Osteoblast (primary cell): Measurements from ENCODE around the gene SHANK1. TPM values are rescaled to one million over a fixed set of nuclear protein-coding genes. Genes with fewer than 3 reads are reported as not detected.

Experiments
- DNase-seq: peaks from one replicate; pipeline ENCODE4 v3.0.0; 2011; ENCODE audit warnings: low spot score, mixed read lengths; ENCODE audit not compliant: insufficient read length; ENCODE audit errors: missing footprints
- H2AFZ ChIP-seq: 2 replicates; pipeline ENCODE4 v1.6.0; 2011; ENCODE audit warnings: mild to moderate bottlenecking, low read length
- H3K27ac ChIP-seq: 2 replicates; pipeline ENCODE4 v1.5.1; 2011; ENCODE audit warnings: mild to moderate bottlenecking, low read depth, low read length, moderate library complexity
- H3K27me3 ChIP-seq: 2 replicates; pipeline ENCODE4 v1.6.0; 2012; ENCODE audit warnings: mild to moderate bottlenecking, control low read depth, inconsistent platforms, low read length, moderate library complexity; ENCODE audit not compliant: insufficient read depth
- H3K36me3 ChIP-seq: 2 replicates; pipeline ENCODE4 v1.5.1; 2011; ENCODE audit warnings: mild to moderate bottlenecking, low read length, control low read depth, moderate library complexity; ENCODE audit not compliant: insufficient read depth
- H3K4me1 ChIP-seq: 2 replicates; pipeline ENCODE4 v1.5.1; 2011; ENCODE audit warnings: mild to moderate bottlenecking, low read length, control low read depth, moderate library complexity; ENCODE audit not compliant: insufficient read depth
- H3K4me2 ChIP-seq: 2 replicates; pipeline ENCODE4 v1.6.0; 2011; ENCODE audit warnings: mild to moderate bottlenecking, low read length; ENCODE audit not compliant: insufficient read depth
- H3K4me3 ChIP-seq: fragments of 200-600 bp; sonication (generic); 3 replicates; pipeline ENCODE4 v1.5.1; 2012; ENCODE audit warnings: mild to moderate bottlenecking, low read length, inconsistent platforms; ENCODE audit not compliant: insufficient read depth
- H3K79me2 ChIP-seq: 2 replicates; pipeline ENCODE4 v1.6.0; 2012; ENCODE audit warnings: mild to moderate bottlenecking, low read length, control low read depth, inconsistent platforms; ENCODE audit not compliant: insufficient read depth
- H3K9me3 ChIP-seq: 2 replicates; pipeline ENCODE4 v1.5.1; 2011; ENCODE audit warnings: low read depth, low read length, control low read depth
- H4K20me1 ChIP-seq: 2 replicates; pipeline ENCODE4 v1.6.0; 2012; ENCODE audit warnings: mild to moderate bottlenecking, low read length, control low read depth; ENCODE audit not compliant: insufficient read depth
- total RNA-seq: library from RNA; depleted of rRNA; stranded (reverse); fragments of >200 nt; gene quantifications from 2 replicates; pipeline ENCODE4 v1.2.3, GENCODE V29; 2012
- TF ChIP-seq, protein P1 (sequence below): IDR thresholded peaks from 2 replicates; pipeline ENCODE4 v1.5.1; 2011; ENCODE audit warnings: mild to moderate bottlenecking, low read depth, low read length, moderate library complexity; ENCODE audit errors: extremely low read depth

SHANK1 gene
- total RNA-seq, 1 donor: 1.1 TPM

DNA sequence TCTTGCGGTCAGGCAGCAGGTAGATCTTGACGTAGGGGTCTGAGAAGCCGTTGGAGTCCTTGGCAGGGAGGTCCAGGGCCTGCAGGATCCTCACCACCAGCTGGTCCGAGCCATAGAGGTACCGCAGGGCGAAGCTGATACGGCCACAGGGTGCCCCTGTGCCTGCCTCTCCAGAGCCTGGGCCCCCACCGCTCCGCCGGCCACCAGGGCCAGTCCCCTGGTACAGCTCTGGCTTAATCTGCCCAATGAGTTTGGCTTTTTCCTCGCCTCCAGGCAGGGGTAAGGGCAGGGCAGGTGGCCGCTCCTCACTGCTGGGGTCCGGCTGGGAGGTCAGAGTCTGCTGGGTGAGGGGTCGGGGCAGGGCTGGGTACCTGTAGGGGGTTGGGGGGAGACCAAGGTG is 89.8 kb downstream of the SHANK1 start:
- Histone ChIP-seq H3K27ac (no peak overlapping the region), H3K9me3 (peaks cover 6% of the 10 kb centered on the region), H2AFZ (no peak overlapping the region), H3K36me3 (no peaks in the 10 kb centered on the region), H4K20me1 (no peaks in the 10 kb centered on the region), H3K4me1 (no peaks in the 10 kb centered on the region), H3K4me3 (no peak overlapping the region), H3K4me2 (no peak overlapping the region), H3K27me3 (no peaks in the 10 kb centered on the region), H3K79me2 (no peaks in the 10 kb centered on the region)
- TF ChIP-seq, protein P1, sequence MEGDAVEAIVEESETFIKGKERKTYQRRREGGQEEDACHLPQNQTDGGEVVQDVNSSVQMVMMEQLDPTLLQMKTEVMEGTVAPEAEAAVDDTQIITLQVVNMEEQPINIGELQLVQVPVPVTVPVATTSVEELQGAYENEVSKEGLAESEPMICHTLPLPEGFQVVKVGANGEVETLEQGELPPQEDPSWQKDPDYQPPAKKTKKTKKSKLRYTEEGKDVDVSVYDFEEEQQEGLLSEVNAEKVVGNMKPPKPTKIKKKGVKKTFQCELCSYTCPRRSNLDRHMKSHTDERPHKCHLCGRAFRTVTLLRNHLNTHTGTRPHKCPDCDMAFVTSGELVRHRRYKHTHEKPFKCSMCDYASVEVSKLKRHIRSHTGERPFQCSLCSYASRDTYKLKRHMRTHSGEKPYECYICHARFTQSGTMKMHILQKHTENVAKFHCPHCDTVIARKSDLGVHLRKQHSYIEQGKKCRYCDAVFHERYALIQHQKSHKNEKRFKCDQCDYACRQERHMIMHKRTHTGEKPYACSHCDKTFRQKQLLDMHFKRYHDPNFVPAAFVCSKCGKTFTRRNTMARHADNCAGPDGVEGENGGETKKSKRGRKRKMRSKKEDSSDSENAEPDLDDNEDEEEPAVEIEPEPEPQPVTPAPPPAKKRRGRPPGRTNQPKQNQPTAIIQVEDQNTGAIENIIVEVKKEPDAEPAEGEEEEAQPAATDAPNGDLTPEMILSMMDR: no peak
- DNase-seq: peak; percentile 38

DNA sequence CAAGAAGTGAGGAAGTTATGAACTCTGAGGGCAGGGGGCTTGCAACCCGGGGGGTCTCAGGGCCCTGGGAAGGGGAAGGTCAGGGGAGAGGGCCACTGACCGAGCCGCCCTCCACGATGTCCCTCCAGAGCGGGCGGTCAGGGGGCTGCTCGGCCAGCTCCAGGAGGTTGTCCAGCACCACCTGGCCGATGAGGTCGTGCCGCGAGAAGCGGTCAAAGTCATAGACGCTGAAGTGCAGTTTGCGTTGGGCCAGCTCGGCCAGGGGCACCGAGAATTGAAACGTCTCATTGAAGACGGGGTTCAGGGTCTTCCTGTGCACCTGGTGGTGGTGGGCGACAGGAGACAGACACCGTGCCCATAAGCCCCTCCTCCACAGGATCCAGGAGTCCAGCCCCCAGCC is 90.4 kb downstream of the SHANK1 start:
- Histone ChIP-seq H3K4me3 (no peak overlapping the region), H3K27me3 (no peaks in the 10 kb centered on the region), H3K9me3 (peaks cover 4% of the 10 kb centered on the region), H3K36me3 (no peaks in the 10 kb centered on the region), H3K4me2 (no peak overlapping the region), H3K79me2 (no peaks in the 10 kb centered on the region), H3K4me1 (no peaks in the 10 kb centered on the region), H3K27ac (no peak overlapping the region), H4K20me1 (no peaks in the 10 kb centered on the region), H2AFZ (no peak overlapping the region)
- TF ChIP-seq, protein P1: no peak
- DNase-seq: peak; percentile 62

DNA sequence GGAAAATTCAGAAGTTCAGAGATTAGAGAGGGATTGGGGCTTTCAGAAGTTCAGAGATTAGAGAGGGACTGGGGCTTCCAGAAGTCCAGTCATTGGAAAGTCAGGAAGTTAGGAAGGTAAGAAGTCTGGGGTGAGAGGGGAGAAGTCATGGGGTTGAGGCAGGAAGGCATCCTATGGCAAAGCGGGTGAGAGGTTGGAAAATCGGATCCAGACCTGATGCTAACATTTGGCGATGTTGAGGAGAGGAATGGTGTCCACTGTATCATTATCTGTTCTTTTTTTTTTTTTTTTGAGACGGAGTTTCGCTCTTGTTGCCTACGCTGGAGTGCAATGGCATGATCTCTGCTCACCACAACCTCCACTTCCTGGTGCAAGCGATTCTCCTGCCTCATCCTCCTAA is 91.1 kb downstream of the SHANK1 start:
- Histone ChIP-seq H3K9me3 (no peaks in the 10 kb centered on the region), H3K27me3 (no peaks in the 10 kb centered on the region), H3K4me2 (no peak overlapping the region), H2AFZ (no peak overlapping the region), H3K79me2 (no peaks in the 10 kb centered on the region), H3K4me1 (no peaks in the 10 kb centered on the region), H3K36me3 (no peaks in the 10 kb centered on the region), H3K4me3 (no peak overlapping the region), H3K27ac (no peak overlapping the region), H4K20me1 (no peaks in the 10 kb centered on the region)
- no peak for DNase-seq
- TF ChIP-seq, protein P1: no peak

DNA sequence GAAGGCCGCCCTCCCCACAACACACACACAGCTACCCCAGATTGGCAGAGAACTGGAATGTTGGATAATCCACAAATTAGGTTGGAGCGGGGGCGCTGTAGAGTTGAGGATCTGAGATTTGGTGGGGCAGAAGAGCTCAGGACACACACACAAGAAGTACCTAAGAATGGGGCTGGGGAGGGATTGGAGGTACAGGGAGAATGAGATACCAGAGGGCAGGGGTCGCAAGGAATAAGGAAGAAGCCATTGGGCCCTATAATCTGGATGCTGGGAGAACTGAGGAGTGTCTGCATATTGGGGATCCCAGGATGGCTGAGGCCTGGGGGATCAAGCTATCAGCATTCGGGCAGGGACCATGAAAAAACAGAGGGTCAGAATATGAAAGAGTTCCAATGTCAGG is 91.5 kb downstream of the SHANK1 start:
- TF ChIP-seq, protein P1: no peak
- Histone ChIP-seq H3K36me3 (no peaks in the 10 kb centered on the region), H4K20me1 (no peaks in the 10 kb centered on the region), H3K27me3 (no peaks in the 10 kb centered on the region), H2AFZ (no peak overlapping the region), H3K4me3 (no peak overlapping the region), H3K79me2 (no peaks in the 10 kb centered on the region), H3K4me2 (no peak overlapping the region), H3K27ac (no peak overlapping the region), H3K4me1 (no peaks in the 10 kb centered on the region), H3K9me3 (no peaks in the 10 kb centered on the region)
- DNase-seq: peak; percentile 72
